ENCODE measurements around the gene AMZ1. TPM values are rescaled to one million over a fixed set of nuclear protein-coding genes. Genes with fewer than 3 reads are reported as not detected.
"Not testable (repeated sequence)": the region's sequence is repeated elsewhere in the genome, so short reads cannot be mapped to it uniquely, and the experiment has no call there.

The AMZ1 gene
- total RNA-seq, 1 donor from 2014 or later: 0.05 TPM

- DNase-seq (ENCODE audit: missing footprints) (no peak), ATAC-seq (no peak)
- intact Hi-C loops (cut with DNase I): loop anchor here (1.0 to 5.0 kb wide), 2 partner anchors 115 to 230 kb away; no protein-coding TSS in a partner anchor
Observed at GRCh38 chr7:2681929-2682799, 5.8 kb upstream of the AMZ1 start.

- intact Hi-C loops (cut with DNase I): loop anchor here (5.0 kb wide), 1 partner anchor 232 kb away; no protein-coding TSS in a partner anchor
- ATAC-seq (no peak), DNase-seq (ENCODE audit: missing footprints) (no peak)
Observed at GRCh38 chr7:2684501-2684900, 3.5 kb upstream of the AMZ1 start.

GRCh38 chr7:2686101-2686500 lies 1.9 kb upstream of the AMZ1 start:
- no peak for DNase-seq (ENCODE audit: missing footprints)
- intact Hi-C loops (cut with DNase I): no loop called here
- no peak for ATAC-seq

GRCh38 chr7:2687338-2687869 lies 598 bp upstream of the AMZ1 start:
- ATAC-seq (no peak), DNase-seq (ENCODE audit: missing footprints) (no peak)
- intact Hi-C loops (cut with DNase I): no loop called here

GRCh38 chr7:2688409-2689342 lies 674 bp downstream of the AMZ1 start:
- ATAC-seq (no peak), DNase-seq (ENCODE audit: missing footprints) (no peak)
- intact Hi-C loops (cut with DNase I): no loop called here

GRCh38 chr7:2689343-2689847 lies 1.4 kb downstream of the AMZ1 start:
- ATAC-seq (no peak), DNase-seq (ENCODE audit: missing footprints) (no peak)
- intact Hi-C loops (cut with DNase I): no loop called here

GRCh38 chr7:2689951-2690705 lies 2.1 kb downstream of the AMZ1 start:
- intact Hi-C loops (cut with DNase I): no loop called here
- ATAC-seq (no peak), DNase-seq (ENCODE audit: missing footprints) (no peak)

GRCh38 chr7:2691011-2691707 lies 3.2 kb downstream of the AMZ1 start:
- ATAC-seq: no peak
- intact Hi-C loops (cut with DNase I): no loop called here
- DNase-seq (ENCODE audit: missing footprints): no peak

- intact Hi-C loops (cut with DNase I); ATAC-seq; DNase-seq (ENCODE audit: missing footprints): not testable (repeated sequence)
Observed at GRCh38 chr7:2691932-2692439, 4.0 kb downstream of the AMZ1 start.

GRCh38 chr7:2692543-2692942 lies 4.5 kb downstream of the AMZ1 start:
- ATAC-seq (no peak), DNase-seq (ENCODE audit: missing footprints) (no peak)
- intact Hi-C loops (cut with DNase I): no loop called here

- intact Hi-C loops (cut with DNase I); DNase-seq (ENCODE audit: missing footprints); ATAC-seq: not testable (repeated sequence)
Observed at GRCh38 chr7:2693420-2694121, 5.6 kb downstream of the AMZ1 start.

GRCh38 chr7:2694122-2694436 lies 6.1 kb downstream of the AMZ1 start:
- intact Hi-C loops (cut with DNase I); DNase-seq (ENCODE audit: missing footprints): not testable (repeated sequence)
- ATAC-seq: peak; percentile 16

GRCh38 chr7:2698581-2699288 lies 10.7 kb downstream of the AMZ1 start:
- DNase-seq (ENCODE audit: missing footprints) (no peak), ATAC-seq (no peak)
- intact Hi-C loops (cut with DNase I): no loop called here

GRCh38 chr7:2699289-2699620 lies 11.3 kb downstream of the AMZ1 start:
- intact Hi-C loops (cut with DNase I): no loop called here

GRCh38 chr7:2700141-2700850 lies 12.3 kb downstream of the AMZ1 start:
- ATAC-seq: no peak
- DNase-seq (ENCODE audit: missing footprints): no peak
- intact Hi-C loops (cut with DNase I): no loop called here

More at GRCh38 chr7:2699289-2699620, 11.3 kb downstream of the AMZ1 start:
- ATAC-seq (no peak), DNase-seq (ENCODE audit: missing footprints) (no peak)

- intact Hi-C loops (cut with DNase I): no loop called here
- DNase-seq (ENCODE audit: missing footprints): no peak
- peak; percentile 24 for ATAC-seq
Observed at GRCh38 chr7:2701424-2701823, 13.4 kb downstream of the AMZ1 start.
